GM19468 (cell line): ENCODE measurements around the gene LIG1.

Experiments
- ATAC-seq: cut with Tn5 transposase; IDR thresholded peaks from one replicate; pipeline ENCODE4 v1.9.1; 2021; ENCODE audit warnings: mild to moderate bottlenecking, moderate library complexity, moderate number of reproducible peaks; ENCODE audit not compliant: unreplicated experiment; ENCODE audit errors: extremely low read depth

Gene LIG1

DNA sequence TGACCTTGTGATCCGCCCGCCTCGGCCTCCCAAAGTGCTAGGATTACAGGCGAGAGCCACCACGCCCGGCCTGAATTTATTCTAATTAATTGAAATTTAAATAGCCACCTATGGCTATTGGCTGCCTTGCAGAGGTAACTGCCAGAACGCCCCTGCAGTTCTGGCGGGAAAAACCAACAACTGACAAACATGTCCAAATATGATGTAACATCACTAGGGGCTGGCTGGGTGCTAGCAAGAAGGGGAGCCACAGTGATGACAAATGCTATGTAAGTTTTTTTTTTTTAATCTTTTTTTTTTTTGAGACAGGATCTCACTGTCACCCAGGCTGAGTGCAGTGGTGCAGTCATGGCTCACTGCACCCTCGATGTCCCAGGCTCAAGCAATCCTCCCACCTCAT, 13.2 kb upstream of the LIG1 start:
- ATAC-seq, result no peak

DNA sequence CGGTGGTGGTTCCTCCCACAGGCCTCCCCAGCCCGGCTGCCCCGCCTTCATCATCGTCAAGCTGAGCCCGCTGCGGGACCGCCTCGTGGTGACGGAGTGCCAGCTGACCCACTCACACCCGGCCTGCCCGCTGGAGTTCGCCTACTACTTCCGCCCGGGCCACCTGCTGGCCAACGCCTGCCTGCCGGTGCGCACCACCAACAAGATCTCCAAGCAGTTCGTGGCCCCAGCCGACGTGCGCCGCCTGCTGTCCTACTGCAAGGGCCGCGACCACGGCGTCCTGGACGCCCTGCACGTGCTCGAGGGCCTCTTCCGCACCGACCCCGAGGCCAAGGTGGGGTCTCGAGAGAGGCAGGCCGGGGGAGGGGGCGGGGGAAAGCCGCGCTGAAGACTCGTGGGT, 12.3 kb upstream of the LIG1 start:
- no peak for ATAC-seq

DNA sequence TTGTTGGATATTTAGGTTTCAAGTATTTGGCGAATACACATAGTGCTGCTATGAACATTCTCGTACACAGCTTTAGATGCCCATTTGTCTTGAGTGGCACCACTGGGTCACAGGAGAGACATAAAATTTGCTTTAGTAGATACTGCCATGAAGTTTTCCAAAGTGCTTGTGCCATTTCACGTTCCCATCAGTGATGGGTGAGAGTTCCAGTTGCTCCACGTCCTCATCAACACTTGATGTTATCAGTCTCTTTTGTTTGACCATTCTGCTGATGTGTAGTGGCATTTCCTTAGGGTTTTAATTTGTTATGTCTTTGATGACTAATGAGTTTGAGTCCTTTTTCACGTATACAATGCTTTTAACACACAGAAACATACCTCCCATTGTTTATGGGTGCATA, 11.4 kb upstream of the LIG1 start:
- ATAC-seq, result no peak

DNA sequence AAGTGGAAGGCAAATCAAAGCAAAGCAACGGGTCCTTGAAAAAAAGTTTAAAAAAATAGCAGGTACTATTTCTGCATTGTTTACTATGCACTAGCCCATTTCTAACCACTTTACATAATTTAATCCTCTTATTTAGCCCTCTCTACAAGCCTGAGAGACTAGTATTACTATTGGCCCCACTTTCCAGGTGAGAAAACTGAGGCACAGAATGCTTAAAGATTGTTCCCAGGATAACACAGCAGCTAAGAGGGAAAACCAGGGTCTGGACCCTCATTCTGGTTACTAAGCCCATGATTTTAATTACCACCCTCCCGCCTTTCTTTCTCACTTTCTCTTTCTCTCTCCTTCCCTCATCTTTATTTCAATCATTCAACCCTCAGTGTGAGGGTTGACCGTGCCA, 6.1 kb upstream of the LIG1 start:
- ATAC-seq, result no peak

DNA sequence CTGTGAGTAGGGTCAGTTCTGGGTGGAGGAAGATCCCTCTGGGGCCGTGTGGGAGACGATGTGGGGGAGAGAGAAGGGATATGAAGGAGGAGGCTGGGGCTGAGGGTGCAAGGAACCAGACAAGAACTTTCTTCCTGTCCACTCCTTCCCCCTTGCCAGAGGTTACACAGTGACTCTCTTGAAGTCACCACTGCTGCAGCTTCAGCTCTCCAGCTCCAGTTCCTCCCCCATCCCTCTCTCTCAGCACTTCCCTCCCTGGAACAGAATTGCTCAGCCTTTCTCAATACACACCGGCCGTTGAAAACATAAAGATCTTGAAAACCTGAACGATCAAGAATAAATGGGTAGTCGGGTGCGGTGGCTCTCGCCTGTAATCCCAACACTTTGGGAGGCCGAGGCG, 5.4 kb upstream of the LIG1 start:
- ATAC-seq, result no peak

DNA sequence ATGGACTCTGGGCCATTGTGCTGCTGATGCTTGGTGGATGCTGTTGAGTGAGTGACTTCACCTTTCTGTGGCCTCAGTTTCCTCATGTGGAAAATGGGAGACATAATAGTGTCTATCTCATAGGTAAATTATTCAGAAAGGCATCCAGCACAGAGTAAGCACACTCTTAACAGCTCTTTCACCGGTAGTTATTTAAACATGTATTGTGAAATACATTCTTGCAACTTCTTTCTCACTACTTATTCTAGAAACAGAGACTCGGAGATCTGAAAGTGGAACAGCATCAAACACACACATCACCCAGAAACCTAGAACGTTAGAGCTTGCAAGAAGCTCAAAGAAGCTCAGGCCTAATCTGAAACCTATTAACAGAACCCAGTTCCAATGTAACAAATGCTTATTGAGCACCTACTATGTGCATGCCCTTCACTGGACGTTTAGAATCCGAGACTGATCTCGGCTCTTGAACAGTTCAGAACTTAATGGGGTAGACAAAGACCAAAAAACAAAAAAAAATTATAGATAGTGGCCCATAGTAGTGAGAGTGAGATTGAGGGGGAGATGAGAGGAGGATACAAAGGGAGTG, 4.4 kb upstream of the LIG1 start:
- ATAC-seq, result no peak

DNA sequence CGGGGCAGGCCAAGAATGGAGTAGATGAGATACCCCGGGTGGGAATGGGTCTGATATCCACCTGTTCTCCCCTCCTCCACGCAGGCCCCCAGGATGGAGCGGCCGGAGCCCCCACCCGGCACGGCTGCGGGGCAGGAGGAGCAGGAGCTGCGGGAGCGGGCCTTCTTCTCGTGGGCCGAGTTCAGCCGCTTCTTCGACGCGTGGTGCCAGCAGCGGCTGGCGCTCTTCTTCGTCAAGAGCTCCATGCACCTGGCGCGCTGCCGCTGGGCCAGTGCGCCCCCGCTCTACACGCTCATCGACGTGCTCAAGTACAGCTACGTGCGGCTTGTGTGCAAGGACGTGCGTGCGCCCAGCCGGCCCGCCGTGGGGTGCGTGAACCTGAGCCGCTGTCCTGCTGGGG, 1.6 kb upstream of the LIG1 start:
- ATAC-seq, result no peak

DNA sequence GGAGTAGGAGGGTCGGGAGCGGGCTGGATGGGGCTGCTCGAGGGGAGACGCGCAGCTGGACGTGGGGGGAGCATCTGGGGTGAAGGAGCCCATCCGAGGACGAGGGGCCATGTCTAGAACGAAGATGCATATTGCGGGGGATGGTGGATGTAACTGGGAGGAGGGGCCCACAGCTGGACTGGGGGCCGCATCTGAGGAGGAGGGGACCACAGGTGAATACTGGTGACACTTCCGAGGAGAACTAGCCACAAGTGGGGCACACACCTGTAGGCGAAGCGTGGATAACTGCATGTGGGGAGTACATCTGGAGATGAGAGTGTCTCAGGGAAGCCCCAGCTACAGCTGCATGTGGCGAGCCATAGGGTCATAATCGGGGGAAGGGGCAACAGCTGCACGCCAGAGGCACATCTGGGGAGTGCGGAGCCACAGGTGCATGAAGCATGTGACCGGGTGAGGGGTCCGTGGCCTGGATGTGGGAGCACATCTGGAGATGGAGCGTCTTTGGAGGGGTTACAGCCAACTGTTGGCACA, 738 bp upstream of the LIG1 start:
- ATAC-seq, result no peak

DNA sequence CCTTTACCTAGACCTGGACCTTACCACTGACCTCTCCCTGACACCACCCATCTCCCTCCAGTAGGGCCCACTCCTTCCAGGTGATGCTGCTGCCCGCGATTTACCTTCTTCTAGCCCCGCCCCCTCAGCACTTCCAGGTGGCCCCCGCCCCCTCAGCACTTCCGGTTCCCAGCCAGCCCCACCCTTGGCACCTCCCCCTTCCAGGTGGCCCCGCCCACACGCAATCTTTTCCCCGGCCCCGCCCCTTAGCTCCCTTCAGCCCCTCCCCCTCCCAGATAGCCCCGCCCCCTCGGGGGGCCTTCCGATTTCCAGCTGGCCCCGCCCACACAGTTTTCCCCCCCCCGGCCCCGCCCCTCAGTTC, 586 bp downstream of the LIG1 start:
- ATAC-seq, result no peak

DNA sequence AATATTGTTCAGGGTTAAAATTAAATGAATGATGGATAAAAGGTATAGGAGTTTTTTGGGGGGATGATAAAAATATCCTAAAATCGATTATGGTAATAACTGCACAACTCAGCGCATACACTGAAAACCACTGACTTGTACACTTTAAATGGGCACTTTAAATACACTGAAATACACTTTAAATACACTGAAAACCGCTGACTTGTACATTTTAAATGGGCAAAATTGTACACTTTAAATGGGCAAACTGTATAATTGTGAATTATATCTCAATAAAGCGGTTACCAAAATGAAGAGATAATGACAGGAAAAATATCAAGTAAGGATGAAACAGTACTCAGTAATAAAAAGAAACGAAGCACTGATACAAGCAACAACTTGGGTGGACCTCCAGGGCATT, 1.5 kb downstream of the LIG1 start:
- no peak for ATAC-seq

DNA sequence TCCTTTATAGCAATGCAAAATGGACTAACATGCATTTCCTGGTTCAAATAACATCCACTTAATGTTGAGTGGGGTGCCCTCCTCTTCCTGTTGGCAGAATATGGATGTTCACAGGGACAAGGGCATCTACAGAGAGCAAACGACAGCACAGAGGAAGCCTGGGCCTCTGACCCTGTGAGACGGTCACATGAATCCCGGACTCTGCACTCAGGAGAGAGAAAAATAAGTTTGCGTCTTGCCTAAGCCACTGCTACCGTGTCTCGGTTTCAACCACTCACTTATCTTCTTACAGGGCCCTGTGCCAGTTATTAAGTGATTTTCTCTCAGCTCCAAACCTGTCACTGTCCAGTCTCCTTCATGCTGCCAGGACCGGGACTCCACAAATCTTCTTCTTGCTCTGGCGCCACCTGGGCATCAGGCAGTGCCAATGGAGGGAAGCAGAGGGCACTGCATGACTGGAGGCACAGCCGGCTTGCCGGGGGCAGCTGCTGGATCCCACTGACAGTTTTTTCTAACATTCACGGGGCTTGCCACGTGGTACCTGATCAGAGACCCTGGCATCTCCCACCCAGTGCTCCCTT, 11.8 kb downstream of the LIG1 start:
- no peak for ATAC-seq

DNA sequence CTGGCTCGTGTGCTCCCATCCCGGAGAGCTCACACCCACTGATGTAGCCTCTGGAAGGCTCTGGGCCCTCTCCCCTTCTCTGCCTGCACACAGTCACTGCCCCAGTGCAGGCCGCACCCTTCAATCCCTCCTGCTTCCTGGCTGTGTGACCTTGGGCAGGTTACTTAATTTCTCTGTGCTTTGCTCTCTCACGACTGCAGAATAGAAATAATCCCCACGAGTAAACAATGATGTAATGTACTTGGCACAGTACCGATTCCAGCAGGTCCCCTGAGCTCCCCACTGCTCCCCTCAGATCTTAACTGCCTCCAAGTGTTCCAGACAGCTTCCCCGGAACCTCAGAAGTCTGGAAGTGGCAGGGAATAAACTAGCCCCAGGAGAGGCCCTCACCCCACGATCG, 16.1 kb downstream of the LIG1 start:
- no peak for ATAC-seq

DNA sequence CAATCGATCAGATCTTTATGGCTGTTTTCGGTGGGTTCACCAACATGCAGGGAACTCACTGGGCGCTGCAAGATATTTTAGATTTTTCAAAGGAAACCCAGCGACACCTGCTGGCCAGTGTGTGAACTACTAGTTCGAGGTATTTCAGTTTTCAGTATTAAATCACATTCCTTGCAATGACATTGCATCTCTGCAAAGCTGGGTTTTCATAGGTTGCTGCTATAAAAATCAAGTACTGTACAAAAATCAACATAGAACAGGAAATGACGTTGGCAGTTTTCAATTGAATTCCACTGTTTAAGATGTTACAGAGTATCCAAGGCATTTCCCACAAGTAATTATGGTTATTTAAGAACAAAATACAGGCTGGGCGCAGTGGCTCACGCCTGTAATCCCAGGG, 17.6 kb downstream of the LIG1 start:
- ATAC-seq, result no peak

DNA sequence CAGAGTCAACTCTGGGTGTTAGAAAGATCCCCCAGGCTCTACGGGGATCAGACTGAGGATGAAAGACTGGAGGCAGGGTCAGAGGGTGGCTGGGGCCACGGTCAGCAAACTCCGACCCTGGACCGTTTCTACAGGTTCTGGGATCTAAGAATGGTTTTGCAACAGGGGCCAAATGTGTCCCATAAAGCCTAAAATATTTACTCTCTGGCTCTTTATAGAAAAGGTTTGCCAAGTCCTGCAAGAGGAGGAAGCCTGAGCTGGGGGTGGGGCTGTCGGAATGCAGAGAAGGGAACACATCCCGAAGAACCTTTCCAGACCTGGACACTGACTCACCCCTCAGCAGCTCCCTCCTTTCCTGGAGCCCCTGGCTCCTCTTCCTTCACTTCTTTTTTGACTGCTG, 20.7 kb downstream of the LIG1 start:
- ATAC-seq, result no peak

DNA sequence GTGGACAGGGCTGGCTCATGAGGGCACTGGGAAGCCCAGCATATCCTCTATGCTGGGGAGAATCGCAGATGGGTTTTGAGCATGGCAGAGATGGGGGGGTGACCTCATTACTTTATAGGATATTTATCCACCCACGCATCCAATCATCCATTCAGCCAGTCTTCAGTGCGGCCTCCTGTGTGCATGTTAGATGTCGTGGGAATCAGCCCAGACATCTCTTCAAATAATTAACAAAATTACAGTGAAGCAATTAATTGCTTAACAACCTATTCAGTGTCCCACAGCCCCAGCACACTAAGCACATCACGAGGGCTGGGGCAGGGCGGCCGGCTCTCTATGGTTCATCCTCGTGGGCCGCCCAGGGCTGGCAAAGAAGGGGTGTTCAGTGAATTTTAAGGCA, 21.6 kb downstream of the LIG1 start:
- no peak for ATAC-seq

DNA sequence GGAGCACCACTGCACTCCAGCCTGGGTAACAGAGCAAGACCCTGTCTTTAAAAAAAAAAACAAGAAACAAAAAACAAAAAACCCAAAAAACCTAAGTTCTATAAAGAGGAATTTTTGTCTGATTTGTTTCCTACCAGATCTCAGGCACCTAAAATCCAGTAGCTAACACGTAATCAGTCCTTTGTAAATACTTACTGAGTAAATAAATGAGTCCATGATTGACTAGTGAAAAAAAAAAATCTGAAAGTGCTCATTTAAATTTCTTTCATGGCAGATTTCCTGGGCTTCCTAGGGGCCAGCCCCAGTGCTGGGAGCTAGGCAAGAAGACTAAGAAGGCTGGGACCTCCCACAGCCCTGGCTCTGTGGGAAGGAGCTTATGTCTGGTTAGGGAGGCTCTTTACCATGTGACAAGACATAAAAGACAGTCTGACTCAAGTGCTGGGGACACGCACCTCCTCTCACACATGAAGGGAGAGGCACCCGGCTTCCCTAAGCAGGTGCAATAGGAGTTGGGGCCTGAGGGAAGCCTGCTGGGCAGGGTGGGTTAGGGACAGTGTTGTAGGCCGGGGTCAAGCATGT, 22.5 kb downstream of the LIG1 start:
- ATAC-seq, result no peak

DNA sequence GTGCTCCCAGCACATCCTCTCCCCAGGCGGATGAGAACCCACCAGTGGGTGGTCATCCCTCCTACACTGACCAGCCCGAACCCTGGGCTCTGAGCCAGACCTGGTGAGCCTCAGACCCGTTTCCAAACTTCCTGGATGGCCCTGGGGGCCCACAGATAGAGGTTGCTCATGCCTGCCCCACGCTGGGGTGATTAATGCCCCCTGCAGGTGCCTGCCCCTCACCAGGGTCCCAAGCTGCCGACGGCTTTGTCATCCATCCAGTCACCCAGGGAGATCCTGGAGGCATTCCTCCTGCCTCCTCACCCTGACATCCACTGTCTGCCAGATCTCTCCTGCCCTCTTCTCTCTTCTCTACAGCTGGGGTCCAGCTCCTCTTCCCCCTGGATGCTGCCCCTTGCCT, 31.1 kb downstream of the LIG1 start:
- no peak for ATAC-seq

DNA sequence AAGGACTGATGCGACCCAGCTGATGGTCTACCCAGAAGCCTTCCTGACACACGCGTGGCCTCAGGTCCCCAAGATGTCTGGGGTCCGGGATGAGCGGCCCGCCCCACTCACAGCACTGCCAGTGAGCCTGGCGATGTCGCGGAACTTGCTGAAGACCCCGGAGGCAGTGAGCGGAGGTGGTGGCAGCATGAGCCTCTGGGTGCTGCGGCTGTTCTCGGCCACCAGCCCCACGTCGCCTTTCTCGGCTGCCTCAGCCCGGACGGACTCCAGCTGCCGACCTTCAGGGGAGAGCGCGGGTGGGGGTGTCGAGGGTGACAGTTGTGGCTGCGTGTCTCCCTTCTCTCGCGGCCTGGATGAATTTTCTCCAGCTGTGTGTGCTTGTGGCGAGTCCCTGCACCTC, 32.7 kb downstream of the LIG1 start:
- no peak for ATAC-seq

DNA sequence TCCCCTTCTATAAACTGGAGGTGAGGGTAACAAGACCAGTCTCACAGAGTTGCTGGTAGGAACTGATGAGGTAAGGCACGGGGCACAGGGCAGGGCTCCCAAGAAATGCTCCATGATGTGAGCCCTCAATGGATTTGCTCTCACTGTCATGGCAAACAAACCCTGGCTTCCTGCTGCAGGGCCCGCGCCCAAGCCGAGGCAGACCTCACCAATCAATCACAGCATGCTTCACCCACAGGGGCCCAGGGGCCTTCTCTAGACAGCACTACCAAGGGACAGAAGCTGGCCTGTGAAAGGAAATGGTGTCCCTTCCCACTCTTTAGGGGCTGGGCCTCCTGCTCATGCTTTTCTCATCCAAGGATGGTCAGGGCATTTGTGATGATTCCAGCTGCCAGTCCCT, 33.6 kb downstream of the LIG1 start:
- ATAC-seq, result no peak

DNA sequence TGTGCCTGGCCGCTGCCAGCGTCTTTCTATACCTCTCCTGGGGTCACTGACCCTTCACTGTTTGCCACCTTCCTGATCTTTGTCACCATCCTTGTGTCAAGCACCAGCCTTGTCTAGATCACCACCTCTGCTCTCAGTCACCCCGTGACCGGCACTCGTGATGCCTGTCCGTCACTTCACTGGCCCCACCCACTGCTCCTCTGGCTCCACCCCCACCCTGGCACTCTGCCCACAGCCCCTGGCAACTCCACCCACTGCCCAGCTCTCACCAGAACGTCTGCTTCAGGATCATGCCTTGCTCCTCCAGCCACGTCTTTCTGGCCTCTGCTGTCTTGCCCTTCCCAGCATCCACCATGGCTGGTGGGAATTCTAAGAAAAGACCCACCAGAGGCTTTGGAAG, 34.7 kb downstream of the LIG1 start:
- no peak for ATAC-seq

DNA sequence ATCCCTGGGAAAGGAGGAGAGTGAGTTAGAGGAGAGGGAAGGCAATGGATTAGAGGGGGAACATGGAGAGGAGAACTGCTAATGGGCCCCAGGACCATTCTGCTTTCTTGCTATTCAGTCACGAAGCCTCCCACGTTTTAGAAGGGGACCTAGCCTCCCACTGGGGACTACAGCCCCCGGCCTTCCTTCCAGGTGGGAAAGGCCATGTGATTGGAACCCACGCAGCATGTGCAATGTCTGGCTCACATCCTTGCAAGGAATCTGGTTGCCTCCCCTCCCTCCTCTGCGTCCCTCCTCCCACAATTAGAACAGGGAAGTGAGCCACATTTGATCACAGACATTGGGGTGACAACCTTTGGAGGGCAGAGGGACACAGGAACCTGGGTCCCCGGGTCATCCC, 37.0 kb downstream of the LIG1 start:
- ATAC-seq, result no peak

DNA sequence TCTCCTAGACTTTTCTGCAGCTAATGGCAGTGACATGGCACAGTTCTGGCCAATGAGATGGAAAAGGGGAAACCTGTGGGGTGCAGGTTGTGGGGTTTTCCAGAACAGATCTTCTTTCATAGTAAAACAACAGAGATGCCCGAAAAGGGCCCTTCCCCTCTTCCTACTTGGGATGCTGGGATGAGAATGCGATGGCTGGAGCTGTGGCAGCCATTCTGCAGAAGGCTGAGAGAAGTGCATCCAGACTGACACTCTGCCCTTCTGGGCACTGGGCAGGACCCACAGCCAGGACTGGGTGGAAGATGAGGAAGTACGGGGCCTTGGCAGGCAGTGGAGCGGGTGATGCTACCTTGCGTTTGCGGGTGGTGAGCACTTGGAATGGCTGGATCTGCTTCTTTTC, 42.6 kb downstream of the LIG1 start:
- no peak for ATAC-seq
